IMR-90 (cell line): ENCODE data around the gene NAB2. TPM values are rescaled to one million over a fixed set of nuclear protein-coding genes. Genes with fewer than 3 reads are reported as not detected.

Experiments used
- ATAC-seq: fragments of 200-7000 bp; cut with Tn5 transposase; 2 replicates; pipeline ENCODE4 v1.9.1; 2020; ENCODE audit warnings: low read depth, mild to moderate bottlenecking, moderate library complexity
- BruUV-seq: library from RNA; stranded (reverse); fragments of 400-500 nt; replicated peaks from 2 replicates; lab custom pipeline; 2021; lab: Mats Ljungman, UMichigan
- CTCF ChIA-PET: fragments of 300-600 bp; formaldehyde crosslinking; extraction: SDS; loops from one replicate; lab custom pipeline; 2021; ENCODE audit warnings: antibody characterized with exemption; lab: Yijun Ruan, JAX
- POLR2A ChIA-PET: fragments of 300-600 bp; sonication (Branson Sonifier 250); formaldehyde crosslinking; loops from one replicate; lab custom pipeline; 2022; ENCODE audit warnings: antibody characterized with exemption; ENCODE audit not compliant: unreplicated experiment; lab: Charles Lee
- DNase-seq: peaks from one replicate; pipeline ENCODE4 v3.0.0; 2013
- H2AFZ ChIP-seq: replicated peaks from 2 replicates; pipeline ENCODE3; 2013; ENCODE audit warnings: low read length, mild to moderate bottlenecking; ENCODE audit not compliant: poor library complexity
- H2AK5ac ChIP-seq: 2 replicates; pipeline ENCODE4 v1.6.1; 2013; ENCODE audit warnings: low read depth, low read length, inconsistent platforms
- H2AK9ac ChIP-seq: replicated peaks from 2 replicates; pipeline ENCODE3; 2013; ENCODE audit warnings: mild to moderate bottlenecking, low read depth, low read length, moderate library complexity; ENCODE audit not compliant: poor library complexity
- H2BK120ac ChIP-seq: 2 replicates; pipeline ENCODE4 v1.6.1; 2013; ENCODE audit warnings: low read depth, low read length, inconsistent platforms
- H2BK15ac ChIP-seq: 3 replicates; pipeline ENCODE4 v1.6.1; 2013; ENCODE audit warnings: low read depth, low read length, inconsistent platforms
- H2BK20ac ChIP-seq: 2 replicates; pipeline ENCODE4 v1.6.1; 2013; ENCODE audit warnings: low read depth, mild to moderate bottlenecking, inconsistent platforms, low read length, moderate library complexity
- H2BK5ac ChIP-seq: 2 replicates; pipeline ENCODE4 v1.6.1; 2013; ENCODE audit warnings: mild to moderate bottlenecking, low read depth, low read length, inconsistent platforms; ENCODE audit not compliant: poor library complexity, severe bottlenecking
- H3K14ac ChIP-seq: replicated peaks from 2 replicates; pipeline ENCODE4 v1.6.1; 2013; ENCODE audit warnings: low read depth, low read length, inconsistent platforms
- H3K18ac ChIP-seq: 2 replicates; pipeline ENCODE4 v1.6.1; 2013; ENCODE audit warnings: low read depth, low read length, control low read depth
- H3K23ac ChIP-seq: 2 replicates; pipeline ENCODE4 v1.6.1; 2013; ENCODE audit warnings: low read depth, low read length, inconsistent platforms
- H3K27ac ChIP-seq: 2 replicates; pipeline ENCODE4 v1.5.1; 2013; ENCODE audit warnings: mild to moderate bottlenecking, control low read depth, low read length; ENCODE audit not compliant: insufficient read depth
- H3K27me3 ChIP-seq: 2 replicates; pipeline ENCODE4 v1.6.1; 2013; ENCODE audit warnings: low read length; ENCODE audit not compliant: control insufficient read depth, insufficient read depth
- H3K36me3 ChIP-seq: 2 replicates; pipeline ENCODE4 v1.6.1; 2013; ENCODE audit warnings: low read length, mixed read lengths; ENCODE audit not compliant: control insufficient read depth, insufficient read depth
- H3K4ac ChIP-seq: 2 replicates; pipeline ENCODE4 v1.6.1; 2013; ENCODE audit warnings: low read depth, low read length, inconsistent platforms
- H3K4me1 ChIP-seq: 2 replicates; pipeline ENCODE4 v1.6.1; 2013; ENCODE audit warnings: low read length, mixed read lengths; ENCODE audit not compliant: control insufficient read depth, insufficient read depth
- H3K4me2 ChIP-seq: 2 replicates; pipeline ENCODE4 v1.6.1; 2013; ENCODE audit warnings: low read depth, mild to moderate bottlenecking, control low read depth, low read length, moderate library complexity
- H3K4me3 ChIP-seq: 2 replicates; pipeline ENCODE4 v1.5.1; 2013; ENCODE audit warnings: low read depth, mild to moderate bottlenecking, control low read depth, low read length, moderate library complexity; ENCODE audit not compliant: insufficient read depth
- H3K56ac ChIP-seq: 2 replicates; pipeline ENCODE4 v1.6.1; 2013; ENCODE audit warnings: low read length, inconsistent platforms; ENCODE audit not compliant: insufficient read depth; ENCODE audit errors: extremely low read depth
- H3K79me1 ChIP-seq, 2 experiments: 2 replicates each; pipeline ENCODE4 v1.6.1; 2013; ENCODE audit warnings: low read length in 2 of 2, inconsistent platforms in 1 of 2, low read depth in 1 of 2
- H3K9ac ChIP-seq: 2 replicates; pipeline ENCODE4 v1.6.1; 2013; ENCODE audit warnings: low read depth, low read length, control low read depth
- H3K9me1 ChIP-seq: 2 replicates; pipeline ENCODE4 v1.6.1; 2013; ENCODE audit warnings: low read length, inconsistent platforms; ENCODE audit not compliant: insufficient read depth
- H3K9me3 ChIP-seq: 2 replicates; pipeline ENCODE4 v1.6.1; 2013; ENCODE audit warnings: low read length; ENCODE audit not compliant: control insufficient read depth, insufficient read depth
- H4K20me1 ChIP-seq: 2 replicates; pipeline ENCODE4 v1.6.1; 2013; ENCODE audit warnings: low read length, inconsistent platforms; ENCODE audit not compliant: insufficient read depth
- H4K5ac ChIP-seq: 2 replicates; pipeline ENCODE4 v1.6.1; 2013; ENCODE audit warnings: mild to moderate bottlenecking, low read depth, low read length, control low read depth
- H4K8ac ChIP-seq, 2 experiments: 2 replicates each; pipeline ENCODE4 v1.6.1; 2013; ENCODE audit warnings: low read depth in 2 of 2, low read length in 2 of 2, control low read depth in 1 of 2, inconsistent platforms in 1 of 2
- H4K91ac ChIP-seq: 2 replicates; pipeline ENCODE4 v1.6.1; 2013; ENCODE audit warnings: low read depth, low read length, inconsistent platforms; ENCODE audit not compliant: insufficient read depth
- BHLHE40 ChIP-seq: fragments of 150-350 bp; IDR thresholded peaks from 2 replicates; pipeline ENCODE4 v1.6.1; 2016; ENCODE audit warnings: mild to moderate bottlenecking, low read depth, low read length
- CEBPB ChIP-seq: IDR thresholded peaks from 2 replicates; pipeline ENCODE4 v1.6.1; 2012; ENCODE audit warnings: low read depth, low read length, improper control_type of control experiment
- MAFK ChIP-seq: IDR thresholded peaks from 2 replicates; pipeline ENCODE4 v1.6.1; 2012; ENCODE audit warnings: low read depth, low read length, improper control_type of control experiment
- MAZ ChIP-seq: IDR thresholded peaks from 2 replicates; pipeline ENCODE4 v1.6.1; 2012; ENCODE audit warnings: low read depth, mild to moderate bottlenecking, low read length, improper control_type of control experiment, moderate library complexity, borderline replicate concordance
- NFE2L2 ChIP-seq: fragments of 150-350 bp; IDR thresholded peaks from 2 replicates; pipeline ENCODE4 v1.6.1; 2016; ENCODE audit warnings: low read depth, mild to moderate bottlenecking, low read length
- RAD21 ChIP-seq: IDR thresholded peaks from 2 replicates; pipeline ENCODE4 v1.6.1; 2012; ENCODE audit warnings: low read length, improper control_type of control experiment
- RCOR1 ChIP-seq: IDR thresholded peaks from 2 replicates; pipeline ENCODE4 v1.6.1; 2012; ENCODE audit warnings: mild to moderate bottlenecking, low read length, improper control_type of control experiment; ENCODE audit not compliant: insufficient replicate concordance
- SMC3 ChIP-seq: fragments of 150-350 bp; IDR thresholded peaks from 2 replicates; pipeline ENCODE4 v1.6.1; 2016; ENCODE audit warnings: low read depth, mild to moderate bottlenecking, antibody characterized with exemption, low read length, moderate library complexity
- WGBS, 2 experiments: methylation state at CpG; one replicate each; pipeline versions ENCODE4 v1.1.5 to v1.1.7; 2013; ENCODE audit warnings: missing lambda C conversion rate in 2 of 2; ENCODE audit not compliant: insufficient read length in 1 of 2; ENCODE audit errors: extremely low coverage in 2 of 2; 5-methylcytosine and 5-hydroxymethylcytosine counted together
- dilution Hi-C: fragments of 300-500 bp; cut with HindIII; formaldehyde crosslinking; loops from one replicate; pipeline ENCODE4 v1.14.3; 2018; ENCODE audit warnings: low sequenced_read_pairs; ENCODE audit not compliant: unreplicated experiment
- in situ Hi-C: fragments of 300-500 bp; cut with MboI; formaldehyde crosslinking; loops from 3 replicates; pipeline ENCODE4 v1.14.3; 2019; ENCODE audit warnings: low sequenced_read_pairs, inconsistent platforms, mixed read lengths
- intact Hi-C: fragments of 100-400 bp; cut with micrococcal nuclease; formaldehyde crosslinking; loops from 2 replicates; pipeline ENCODE4 v1.10.0; 2022
- polyA plus RNA-seq, 3 experiments: library from polyadenylated mRNA; depleted of rRNA; stranded (reverse); fragments of >200 nt; gene quantifications; 2 replicates each; pipeline ENCODE4 v1.2.3, GENCODE V29; 2012; ENCODE audit warnings: low replicate concordance in 1 of 3
- total RNA-seq: library from RNA; depleted of rRNA; stranded (reverse); fragments of >200 nt; gene quantifications from 2 replicates; pipeline ENCODE4 v1.2.3, GENCODE V29; 2012

NAB2 gene
- total and polyA plus RNA-seq, 2 of the 4 experiments (the other 2 are of a cell fraction): 65.1 to 68.8 TPM

DNA sequence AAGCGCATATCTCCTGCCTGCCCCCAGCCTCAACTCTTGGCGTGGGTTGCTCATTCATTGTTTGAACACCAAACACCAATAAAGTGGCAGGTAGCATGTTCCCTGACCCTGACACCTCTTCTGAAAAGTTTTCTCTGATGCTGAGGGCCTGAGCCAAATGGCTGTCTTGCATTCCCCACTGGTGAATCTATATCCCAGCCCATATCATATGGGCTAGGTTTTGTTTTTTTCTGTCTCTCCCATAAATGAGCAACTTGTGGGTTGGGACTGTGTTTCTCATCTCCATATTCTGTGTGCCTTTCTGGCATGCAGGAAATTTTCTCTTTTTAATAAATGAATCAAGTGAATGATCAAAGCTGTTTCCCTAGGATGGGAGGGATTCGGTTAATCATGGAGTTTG is 44.0 kb upstream of the NAB2 start:
- no peak overlapping the region for H2AFZ ChIP-seq
- H3K4ac ChIP-seq: no peak overlapping the region
- intact Hi-C loops (no loop called here), in situ Hi-C loops (no loop called here), dilution Hi-C loops (no loop called here)
- no peaks in the 10 kb centered on the region for H3K36me3 ChIP-seq
- no peak overlapping the region for H2AK5ac ChIP-seq
- ATAC-seq (0 out of 2 replicates have a peak, but pooled peaks have one; percentile 24), DNase-seq (peak; percentile 21)
- H2BK15ac ChIP-seq: no peak overlapping the region
- no CpG with 5 or more reads among the region's 3 CpGs for WGBS, 2 experiments
- no peak overlapping the region for H3K27ac ChIP-seq
- H3K27me3 ChIP-seq: peaks cover 37% of the 10 kb centered on the region
- H3K9me3 ChIP-seq: no peaks in the 10 kb centered on the region
- ChIA-PET POLR2A (no interaction called here), CTCF (no interaction called here)
- H2AK9ac ChIP-seq: no peak overlapping the region
- no peak overlapping the region for H3K56ac ChIP-seq
- no peak overlapping the region for H2BK120ac ChIP-seq
- no peak overlapping the region for H2BK5ac ChIP-seq
- no peak overlapping the region for H2BK20ac ChIP-seq
- BruUV-seq: no TSS peak
- H3K14ac ChIP-seq: no peak overlapping the region
- H3K4me3 ChIP-seq: no peak overlapping the region
- no peaks in the 10 kb centered on the region for H3K79me1 ChIP-seq
- no peak overlapping the region for H4K5ac ChIP-seq
- no peak overlapping the region for H3K4me2 ChIP-seq
- H3K4me1 ChIP-seq: peaks cover 3% of the 10 kb centered on the region; the same call in 1 of the 2 replicates
- H3K9ac ChIP-seq: no peak overlapping the region
- no peaks in the 10 kb centered on the region; the same call in 1 of the 2 replicates for H3K9me1 ChIP-seq
- no peak overlapping the region for H3K23ac ChIP-seq
- no peak overlapping the region for H3K18ac ChIP-seq
- TF ChIP-seq NFE2L2: no peak
- no peak for TF ChIP-seq CEBPB
- TF ChIP-seq MAFK: no peak
- no peak for TF ChIP-seq RCOR1
- no peak for TF ChIP-seq MAZ
- TF ChIP-seq SMC3: no peak
- TF ChIP-seq RAD21: no peak
- TF ChIP-seq BHLHE40: no peak
- peaks cover 10% of the 10 kb centered on the region; the same call in 1 of the 2 replicates for H4K20me1 ChIP-seq
- no peak overlapping the region for H4K91ac ChIP-seq
- H4K8ac ChIP-seq: no peak overlapping the region
